HG03045 (cell line): Measurements from ENCODE around the gene IL4R.
"Not testable (repeated sequence)": the region's sequence is repeated elsewhere in the genome, so short reads cannot be mapped to it uniquely, and the experiment has no call there.

Source experiments
- ATAC-seq: cut with Tn5 transposase; IDR thresholded peaks from one replicate; pipeline ENCODE4 v1.9.1; 2021; ENCODE audit warnings: mild to moderate bottlenecking, moderate library complexity; ENCODE audit not compliant: unreplicated experiment

Gene IL4R

GRCh38 chr16:27287887-27288286 lies 25.9 kb upstream of the IL4R start:
- ATAC-seq = no peak

- ATAC-seq = not testable (repeated sequence)
These were observed 25.5 kb upstream of the IL4R start for GRCh38 chr16:27288313-27288712.

- ATAC-seq = no peak
These were observed 24.1 kb upstream of the IL4R start for GRCh38 chr16:27289669-27290068.

- no peak for ATAC-seq
These were observed 23.2 kb upstream of the IL4R start for GRCh38 chr16:27290562-27290961.

- ATAC-seq = no peak
These were observed 22.7 kb upstream of the IL4R start for GRCh38 chr16:27291106-27291505.

- ATAC-seq = no peak
These were observed 22.0 kb upstream of the IL4R start for GRCh38 chr16:27291722-27292240.

GRCh38 chr16:27293343-27293742 lies 20.4 kb upstream of the IL4R start:
- no peak for ATAC-seq

GRCh38 chr16:27298132-27298531 lies 15.6 kb upstream of the IL4R start:
- no peak for ATAC-seq

GRCh38 chr16:27301236-27301861 lies 12.4 kb upstream of the IL4R start:
- no peak for ATAC-seq

GRCh38 chr16:27302126-27302525 lies 11.6 kb upstream of the IL4R start:
- ATAC-seq = no peak

GRCh38 chr16:27303256-27304100 lies 10.3 kb upstream of the IL4R start:
- no peak for ATAC-seq

- no peak for ATAC-seq
These were observed 9.7 kb upstream of the IL4R start for GRCh38 chr16:27304102-27304501.

GRCh38 chr16:27304881-27305745 lies 8.7 kb upstream of the IL4R start:
- no peak for ATAC-seq

GRCh38 chr16:27305839-27306442 lies 7.8 kb upstream of the IL4R start:
- no peak for ATAC-seq

GRCh38 chr16:27308792-27309191 lies 5.0 kb upstream of the IL4R start:
- no peak for ATAC-seq

- no peak for ATAC-seq
These were observed 3.0 kb upstream of the IL4R start for GRCh38 chr16:27310576-27311447.

- ATAC-seq = no peak
These were observed 2.3 kb upstream of the IL4R start for GRCh38 chr16:27311448-27311830.

- ATAC-seq = no peak
These were observed 1.9 kb upstream of the IL4R start for GRCh38 chr16:27311897-27312303.

GRCh38 chr16:27312580-27313421 lies 973 bp upstream of the IL4R start:
- no peak for ATAC-seq
